GM12873 (cell line): ENCODE measurements around the gene SRP72.

Experiments
- CTCF ChIP-seq: IDR thresholded peaks from 2 replicates; pipeline ENCODE4 v1.5.1; 2012; ENCODE audit warnings: low read depth, mild to moderate bottlenecking, moderate library complexity, low read length, control low read depth; ENCODE audit not compliant: insufficient read depth; ENCODE audit errors: missing control alignments

Gene SRP72

GRCh38 chr4:56531823-56532222 lies 64.4 kb downstream of the SRP72 start:
- TF ChIP-seq CTCF = no peak

- no peak for TF ChIP-seq CTCF
Measured at GRCh38 chr4:56532239-56532638, 64.8 kb downstream of the SRP72 start.

- no peak for TF ChIP-seq CTCF
Measured at GRCh38 chr4:56535915-56536314, 68.5 kb downstream of the SRP72 start.

GRCh38 chr4:56537147-56537546 lies 69.7 kb downstream of the SRP72 start:
- TF ChIP-seq CTCF = no peak

GRCh38 chr4:56540826-56541225 lies 73.4 kb downstream of the SRP72 start:
- TF ChIP-seq CTCF = no peak

- peak; percentile 94 for TF ChIP-seq CTCF
Measured at GRCh38 chr4:56544573-56545131, 77.2 kb downstream of the SRP72 start.

GRCh38 chr4:56550642-56551041 lies 83.2 kb downstream of the SRP72 start:
- TF ChIP-seq CTCF = no peak
